HepG2 (cell line): Measurements from ENCODE around the gene ANKRD11. TPM values are rescaled to one million over a fixed set of nuclear protein-coding genes. Genes with fewer than 3 reads are reported as not detected.

Source experiments
- BRCA1 ChIP-seq: sonication (generic); formaldehyde crosslinking; IDR thresholded peaks from 2 replicates; pipeline ENCODE4 v1.4.0; 2020; ENCODE audit warnings: missing genetic modification reagents
- IKZF4 ChIP-seq: sonication (generic); formaldehyde crosslinking; IDR thresholded peaks from 2 replicates; pipeline ENCODE4 v1.5.1; 2020; ENCODE audit warnings: borderline replicate concordance, mild to moderate bottlenecking, low read depth, missing genetic modification reagents; ENCODE audit errors: not compliant biosample characterization
- JARID2 ChIP-seq: sonication (generic); formaldehyde crosslinking; IDR thresholded peaks from 2 replicates; pipeline ENCODE4 v1.8.1; 2023; ENCODE audit warnings: missing genetic modification reagents, inconsistent platforms; ENCODE audit not compliant: insufficient replicate concordance
- KMT2B ChIP-seq: IDR thresholded peaks from 2 replicates; pipeline ENCODE4 v1.6.1; 2016; ENCODE audit warnings: missing genetic modification reagents, missing compliant biosample characterization
- MTA3 ChIP-seq: sonication (generic); formaldehyde crosslinking; IDR thresholded peaks from 2 replicates; pipeline ENCODE4 v1.4.0; 2020; ENCODE audit warnings: missing genetic modification reagents
- NFE2 ChIP-seq: sonication (generic); formaldehyde crosslinking; IDR thresholded peaks from 2 replicates; pipeline ENCODE4 v1.4.0; 2020; ENCODE audit warnings: missing genetic modification reagents
- REST ChIP-seq, 2 experiments: IDR thresholded peaks; 2 replicates each; pipeline ENCODE4 v1.6.1; 2011 to 2012; ENCODE audit warnings: low read length in 2 of 2, borderline replicate concordance in 1 of 2, low read depth in 1 of 2, mild to moderate bottlenecking in 1 of 2, moderate library complexity in 1 of 2
- SOX5 ChIP-seq: IDR thresholded peaks from 2 replicates; pipeline ENCODE4 v1.6.1; 2016; ENCODE audit warnings: borderline replicate concordance
- ZBTB2 ChIP-seq: sonication (generic); formaldehyde crosslinking; IDR thresholded peaks from 2 replicates; pipeline ENCODE4 v1.8.0; 2022; ENCODE audit warnings: low read depth, missing genetic modification reagents
- ZBTB33 ChIP-seq: sonication (generic); formaldehyde crosslinking; IDR thresholded peaks from 2 replicates; pipeline ENCODE4 v1.4.0; 2020; ENCODE audit warnings: missing genetic modification reagents
- ZMYM4 ChIP-seq: sonication (generic); formaldehyde crosslinking; IDR thresholded peaks from 2 replicates; pipeline ENCODE4 v1.8.1; 2023; ENCODE audit warnings: mild to moderate bottlenecking, missing genetic modification reagents
- ZNF280D ChIP-seq: sonication (generic); formaldehyde crosslinking; IDR thresholded peaks from 2 replicates; pipeline ENCODE4 v1.5.1; 2020; ENCODE audit warnings: mild to moderate bottlenecking, missing genetic modification reagents
- ZNF34 ChIP-seq: sonication (generic); formaldehyde crosslinking; IDR thresholded peaks from 2 replicates; pipeline ENCODE4 v1.4.0; 2020; ENCODE audit warnings: mild to moderate bottlenecking, missing genetic modification reagents, borderline replicate concordance
- ZNF616 ChIP-seq: sonication (generic); formaldehyde crosslinking; IDR thresholded peaks from 2 replicates; pipeline ENCODE4 v1.5.0; 2020; ENCODE audit warnings: low read depth, mild to moderate bottlenecking, missing genetic modification reagents
- ZNF619 ChIP-seq: sonication (generic); formaldehyde crosslinking; IDR thresholded peaks from 2 replicates; pipeline ENCODE4 v1.4.0; 2020; ENCODE audit warnings: mild to moderate bottlenecking, missing genetic modification reagents
- ZNF672 ChIP-seq: sonication (generic); formaldehyde crosslinking; IDR thresholded peaks from 2 replicates; pipeline ENCODE4 v1.8.1; 2022; ENCODE audit warnings: missing genetic modification reagents
- polyA plus RNA-seq, 8 experiments: library from polyadenylated mRNA; depleted of rRNA in 3 of 8; stranded (reverse) in 7 of 8; unstranded in 1 of 8; fragments of >200 nt; fragmentation: Illumina TruSeq in 4 of 8; extraction: Trizol in 4 of 8; gene quantifications; 2 replicates each; pipeline versions ENCODE4 v1.2.1 to v1.2.3, GENCODE V29; 2011 to 2016; ENCODE audit warnings: low read depth in 4 of 8, missing spikeins in 1 of 8, mixed read lengths in 1 of 8; ENCODE audit not compliant: insufficient read depth in 1 of 8
- total RNA-seq, 5 experiments: library from RNA; depleted of rRNA; stranded (reverse); fragments of >200 nt; fragmentation: Illumina TruSeq; extraction: Trizol; gene quantifications; 2 replicates each; pipeline ENCODE4 v1.2.3, GENCODE V29; 2016; ENCODE audit warnings: low read depth in 1 of 5

ANKRD11 gene
- total and polyA plus RNA-seq, 2 of the 13 experiments (the other 11 are each of a cell fraction or from before 2014, with no cell fraction given), result 21.4 to 38.4 TPM

- TF ChIP-seq REST (IDR thresholded peaks at IDR 0.05; ENCODE audit: borderline replicate concordance in 1 of 2, low read depth in 1 of 2, low read length in 2 of 2) (no peak), ZMYM4 (CRISPR knock-in tag) (peak; percentile 76), ZNF280D (CRISPR knock-in tag) (no peak), KMT2B (no peak), ZNF616 (no peak), SOX5 (CRISPR knock-in tag) (no peak), ZNF672 (CRISPR knock-in tag) (no peak), ZNF34 (CRISPR knock-in tag) (no peak), ZNF619 (CRISPR knock-in tag) (no peak), BRCA1 (CRISPR knock-in tag) (no peak), IKZF4 (CRISPR knock-in tag) (no peak), NFE2 (no peak), ZBTB2 (CRISPR knock-in tag) (no peak), ZBTB33 (CRISPR knock-in tag) (peak; percentile 51; the same call in 1 of the 2 replicates), JARID2 (CRISPR knock-in tag) (no peak), MTA3 (no peak)
Measured at GRCh38 chr16:89422905-89423630, 67.3 kb downstream of the ANKRD11 start (continued).
